ENCODE results near the gene CIPC. TPM values are rescaled to one million over a fixed set of nuclear protein-coding genes. Genes with fewer than 3 reads are reported as not detected.

The CIPC gene
- total RNA-seq, 1 donor from 2014 or later = 12.4 TPM

DNA sequence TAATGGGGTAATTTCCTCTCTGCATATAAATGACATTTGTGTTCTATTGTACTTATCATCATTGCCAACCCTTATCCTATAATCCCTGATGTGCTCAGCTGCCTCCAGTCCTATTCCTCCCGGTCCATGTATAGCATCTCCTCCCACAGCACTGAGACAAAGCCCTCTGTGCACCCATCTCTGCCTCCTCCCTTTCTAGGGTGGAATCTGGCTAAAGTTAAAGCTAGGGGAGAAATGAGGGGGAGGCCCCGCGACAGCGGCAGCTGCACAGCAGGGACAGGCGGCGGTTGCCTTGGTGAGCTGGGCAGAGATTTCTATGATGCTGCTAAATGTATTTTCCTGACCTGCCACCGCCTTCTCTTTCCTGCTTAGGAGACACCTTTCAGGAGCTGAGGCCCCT is 56.4 kb downstream of the CIPC start:
- TF ChIP-seq, protein P1, sequence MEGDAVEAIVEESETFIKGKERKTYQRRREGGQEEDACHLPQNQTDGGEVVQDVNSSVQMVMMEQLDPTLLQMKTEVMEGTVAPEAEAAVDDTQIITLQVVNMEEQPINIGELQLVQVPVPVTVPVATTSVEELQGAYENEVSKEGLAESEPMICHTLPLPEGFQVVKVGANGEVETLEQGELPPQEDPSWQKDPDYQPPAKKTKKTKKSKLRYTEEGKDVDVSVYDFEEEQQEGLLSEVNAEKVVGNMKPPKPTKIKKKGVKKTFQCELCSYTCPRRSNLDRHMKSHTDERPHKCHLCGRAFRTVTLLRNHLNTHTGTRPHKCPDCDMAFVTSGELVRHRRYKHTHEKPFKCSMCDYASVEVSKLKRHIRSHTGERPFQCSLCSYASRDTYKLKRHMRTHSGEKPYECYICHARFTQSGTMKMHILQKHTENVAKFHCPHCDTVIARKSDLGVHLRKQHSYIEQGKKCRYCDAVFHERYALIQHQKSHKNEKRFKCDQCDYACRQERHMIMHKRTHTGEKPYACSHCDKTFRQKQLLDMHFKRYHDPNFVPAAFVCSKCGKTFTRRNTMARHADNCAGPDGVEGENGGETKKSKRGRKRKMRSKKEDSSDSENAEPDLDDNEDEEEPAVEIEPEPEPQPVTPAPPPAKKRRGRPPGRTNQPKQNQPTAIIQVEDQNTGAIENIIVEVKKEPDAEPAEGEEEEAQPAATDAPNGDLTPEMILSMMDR (IDR thresholded peaks at IDR 0.05) = no peak
- DNase-seq (ENCODE audit: extremely low spot score, unreplicated experiment) = no peak
- no peak overlapping the region for H3K4me3 Mint-ChIP-seq (ENCODE audit: unreplicated experiment)
- H3K36me3 Mint-ChIP-seq (ENCODE audit: unreplicated experiment) = no peaks in the 10 kb centered on the region
- H3K27ac Mint-ChIP-seq (ENCODE audit: unreplicated experiment) = no peak overlapping the region
- H3K27me3 Mint-ChIP-seq (ENCODE audit: unreplicated experiment) = peaks cover 30% of the 10 kb centered on the region
- no peaks in the 10 kb centered on the region for H3K9me3 Mint-ChIP-seq (ENCODE audit: unreplicated experiment)
- H3K4me1 Mint-ChIP-seq (ENCODE audit: unreplicated experiment) = peaks cover 5% of the 10 kb centered on the region

DNA sequence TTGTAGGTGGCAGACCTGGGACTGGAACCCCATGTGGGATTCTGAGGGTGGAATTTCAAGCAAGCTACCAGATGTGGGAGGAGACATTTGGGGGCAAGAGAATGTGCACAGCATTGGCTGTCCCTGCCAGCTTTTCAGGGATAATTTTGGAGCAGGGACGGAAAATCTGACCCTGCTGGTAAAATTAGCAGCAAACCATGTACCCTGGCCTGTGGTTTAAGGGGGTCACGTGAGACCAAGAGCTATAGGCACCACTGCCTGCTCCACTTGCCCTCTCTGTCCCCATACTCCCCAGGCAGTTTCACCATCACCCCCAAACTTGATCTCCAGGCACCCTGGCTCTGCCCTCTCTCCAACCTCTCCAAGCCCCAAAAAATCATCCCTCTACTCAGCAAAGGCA is 57.0 kb downstream of the CIPC start:
- DNase-seq (ENCODE audit: extremely low spot score, unreplicated experiment) = no peak
- no peaks in the 10 kb centered on the region for H3K9me3 Mint-ChIP-seq (ENCODE audit: unreplicated experiment)
- H3K27me3 Mint-ChIP-seq (ENCODE audit: unreplicated experiment) = peaks cover 27% of the 10 kb centered on the region
- TF ChIP-seq, protein P1 (IDR thresholded peaks at IDR 0.05) = no peak
- peaks cover 5% of the 10 kb centered on the region for H3K4me1 Mint-ChIP-seq (ENCODE audit: unreplicated experiment)
- H3K27ac Mint-ChIP-seq (ENCODE audit: unreplicated experiment) = no peak overlapping the region
- no peak overlapping the region for H3K4me3 Mint-ChIP-seq (ENCODE audit: unreplicated experiment)
- H3K36me3 Mint-ChIP-seq (ENCODE audit: unreplicated experiment) = no peaks in the 10 kb centered on the region

DNA sequence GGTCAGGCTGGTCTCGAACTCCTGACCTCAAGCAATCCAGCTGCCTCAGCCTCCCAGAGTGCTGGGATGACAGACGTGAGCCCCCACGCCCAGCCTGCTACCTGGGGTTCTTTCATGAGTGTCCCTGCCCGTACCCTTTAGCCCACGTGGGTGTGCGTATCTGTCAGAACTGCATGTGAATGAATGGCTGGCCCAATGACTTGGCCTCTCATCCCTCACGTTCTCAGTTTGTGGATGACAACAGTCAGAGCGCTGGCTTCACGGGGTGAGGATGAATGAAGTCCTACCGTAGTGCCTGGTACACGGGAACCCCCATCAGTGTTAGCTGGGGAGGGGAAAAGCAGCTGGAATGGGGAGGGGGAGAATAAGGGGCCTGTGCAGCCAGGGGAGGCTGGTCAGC is 59.7 kb downstream of the CIPC start:
- TF ChIP-seq, protein P1 (IDR thresholded peaks at IDR 0.05) = no peak
- Mint-ChIP-seq H3K27me3 (ENCODE audit: unreplicated experiment) (peaks cover 41% of the 10 kb centered on the region), H3K27ac (ENCODE audit: unreplicated experiment) (no peak overlapping the region), H3K36me3 (ENCODE audit: unreplicated experiment) (no peaks in the 10 kb centered on the region), H3K4me3 (ENCODE audit: unreplicated experiment) (no peak overlapping the region), H3K9me3 (ENCODE audit: unreplicated experiment) (no peaks in the 10 kb centered on the region), H3K4me1 (ENCODE audit: unreplicated experiment) (peaks cover 5% of the 10 kb centered on the region)
- no peak for DNase-seq (ENCODE audit: extremely low spot score, unreplicated experiment)

DNA sequence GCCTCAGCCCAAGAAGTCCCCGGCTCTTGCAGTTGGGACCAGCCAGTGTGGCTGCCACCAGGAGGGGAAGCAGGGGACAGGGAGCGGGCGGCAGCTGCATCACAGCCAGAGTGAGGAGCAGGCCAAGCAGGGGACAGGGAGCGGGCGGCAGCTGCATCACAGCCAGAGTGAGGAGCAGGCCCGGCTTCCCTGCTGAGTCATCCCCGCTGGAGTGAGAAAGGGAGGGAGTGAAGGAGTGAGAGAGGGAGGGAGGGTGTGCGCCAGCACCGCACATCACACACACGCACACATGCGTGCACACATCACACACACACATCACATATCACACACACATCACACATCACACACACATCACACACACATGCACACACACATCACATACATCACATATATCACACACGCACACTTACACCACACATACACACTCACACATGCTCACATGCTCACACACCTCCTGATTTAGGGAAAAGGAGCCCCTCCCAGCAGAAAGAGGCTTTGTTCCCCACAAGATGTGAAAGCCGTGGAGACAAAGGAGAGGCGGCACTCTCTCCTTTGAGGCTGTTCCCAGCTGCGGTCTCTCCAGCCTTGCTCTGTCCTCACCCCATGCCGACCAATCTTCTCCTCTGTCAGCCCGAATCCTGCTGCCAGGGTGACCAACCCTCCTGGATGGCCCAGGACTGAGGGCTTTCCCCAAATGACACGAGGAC is 60.3 kb downstream of the CIPC start:
- H3K4me3 Mint-ChIP-seq (ENCODE audit: unreplicated experiment) = no peak overlapping the region
- TF ChIP-seq, protein P1 (IDR thresholded peaks at IDR 0.05) = no peak
- no peaks in the 10 kb centered on the region for H3K36me3 Mint-ChIP-seq (ENCODE audit: unreplicated experiment)
- no peak for DNase-seq (ENCODE audit: extremely low spot score, unreplicated experiment)
- H3K27me3 Mint-ChIP-seq (ENCODE audit: unreplicated experiment) = peaks cover 39% of the 10 kb centered on the region
- H3K9me3 Mint-ChIP-seq (ENCODE audit: unreplicated experiment) = no peaks in the 10 kb centered on the region
- peaks cover 5% of the 10 kb centered on the region for H3K4me1 Mint-ChIP-seq (ENCODE audit: unreplicated experiment)
- H3K27ac Mint-ChIP-seq (ENCODE audit: unreplicated experiment) = no peak overlapping the region

DNA sequence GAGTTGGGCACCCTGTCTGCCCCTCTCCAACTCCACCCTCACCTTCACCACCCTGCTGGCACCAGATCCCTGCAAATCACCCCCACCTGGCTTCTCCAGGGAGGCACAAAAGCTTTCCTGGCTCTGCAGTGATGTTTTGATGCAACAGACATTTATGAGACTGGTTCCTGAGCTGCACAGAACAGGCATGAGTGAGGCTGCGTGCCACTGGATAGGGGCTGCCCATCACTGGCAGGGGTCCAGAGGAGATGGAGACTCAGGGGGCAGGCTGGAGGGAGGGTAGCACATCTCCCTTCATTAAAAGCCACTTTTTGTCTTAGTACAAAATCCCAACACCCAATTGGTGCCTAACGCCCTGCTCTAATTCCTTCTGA is 60.8 kb downstream of the CIPC start:
- no peaks in the 10 kb centered on the region for H3K36me3 Mint-ChIP-seq (ENCODE audit: unreplicated experiment)
- peaks cover 5% of the 10 kb centered on the region for H3K4me1 Mint-ChIP-seq (ENCODE audit: unreplicated experiment)
- no peak for DNase-seq (ENCODE audit: extremely low spot score, unreplicated experiment)
- H3K9me3 Mint-ChIP-seq (ENCODE audit: unreplicated experiment) = no peaks in the 10 kb centered on the region
- peaks cover 34% of the 10 kb centered on the region for H3K27me3 Mint-ChIP-seq (ENCODE audit: unreplicated experiment)
- H3K4me3 Mint-ChIP-seq (ENCODE audit: unreplicated experiment) = no peak overlapping the region
- H3K27ac Mint-ChIP-seq (ENCODE audit: unreplicated experiment) = no peak overlapping the region
- TF ChIP-seq, protein P1 (IDR thresholded peaks at IDR 0.05) = no peak

Measured in osteocyte (in vitro differentiated cells).